Stomach (tissue), 4 donors: ENCODE measurements around the gene ITGA1.

Experiments used
- CTCF ChIP-seq, 7 experiments: fragments of 450-650 bp in 4 of 7; fragments of 200-600 bp in 3 of 7; sonication (generic) in 3 of 7; IDR thresholded peaks; one replicate each; pipeline ENCODE4 v1.5.1; 2016 to 2019; ENCODE audit warnings: antibody characterized with exemption in 7 of 7, control low read depth in 2 of 7, mild to moderate bottlenecking in 1 of 7
- POLR2A ChIP-seq, 4 donors: fragments of 450-650 bp; IDR thresholded peaks; one replicate each; pipeline ENCODE4 v1.6.1; 2016; ENCODE audit warnings: antibody characterized with exemption in 4 of 4, control low read depth in 2 of 4, mild to moderate bottlenecking in 1 of 4, moderate library complexity in 1 of 4
- POLR2AphosphoS5 ChIP-seq, 3 donors: sonication (generic); formaldehyde crosslinking; IDR thresholded peaks; one replicate each; pipeline ENCODE4 v1.6.1; 2016; ENCODE audit warnings: antibody characterized with exemption in 3 of 3

DNA sequence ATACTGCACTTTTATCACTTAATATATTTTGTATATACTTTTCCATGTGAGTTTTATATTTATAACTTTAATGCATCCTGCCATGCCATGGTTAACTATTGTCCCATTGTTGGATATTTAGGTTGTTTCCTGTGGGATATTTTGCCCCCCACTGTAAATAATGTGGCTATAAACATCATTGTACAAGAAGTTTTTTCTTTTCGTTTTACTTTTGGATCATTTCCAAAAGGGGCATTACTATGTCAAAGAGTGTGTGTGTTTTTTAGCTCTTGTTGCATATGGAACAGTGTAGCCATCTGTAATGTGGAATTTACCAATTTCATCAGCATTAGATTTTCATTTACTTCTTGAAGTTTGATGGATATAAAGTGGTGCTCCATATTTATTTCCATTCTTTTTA lies 214.8 kb downstream of the ITGA1 start:
- no peak for TF ChIP-seq POLR2AphosphoS5 (IDR thresholded peaks at IDR 0.05)
- TF ChIP-seq CTCF (IDR thresholded peaks at IDR 0.05) = no peak
- no peak for TF ChIP-seq POLR2A (IDR thresholded peaks at IDR 0.05)
